ENCODE measurements around the gene HEPN1.

Gene HEPN1

DNA sequence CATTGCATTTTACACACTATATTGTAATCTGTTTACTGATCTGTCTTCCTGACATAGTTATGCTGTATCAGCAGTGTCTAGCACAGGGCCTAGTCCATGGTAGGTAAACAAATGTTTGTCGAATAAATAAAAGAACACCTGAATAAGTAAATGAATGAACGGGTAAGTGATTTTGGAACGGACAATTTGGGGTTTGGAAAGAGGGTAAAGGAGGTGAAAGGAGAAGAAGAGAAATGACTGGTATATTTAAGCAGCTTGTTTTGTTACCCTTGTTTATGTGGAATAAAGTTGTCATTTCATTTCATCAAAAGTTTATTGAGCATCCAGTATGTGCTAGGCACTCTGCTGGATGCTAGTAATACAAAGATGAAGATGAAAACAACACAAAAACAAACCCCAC lies at the start of gene HEPN1:
Gene HEPN1 (plus strand): TSS at position 301 of the 400 bp plus-strand sequence.
- Histone ChIP-seq H3K27me3 (ENCODE audit: low read length) (no peaks in the 10 kb centered on the region), H3K4me2 (ENCODE audit: low read depth, low read length, poor library complexity, severe bottlenecking) (no peak within 1 kb of the TSS), H3K9me2 (replicated peaks; ENCODE audit: insufficient read depth, low read length) (no peaks in the 10 kb centered on the region), H3F3A (ENCODE audit: insufficient read depth) (no peaks in the 10 kb centered on the region), H3K4me3 (ENCODE audit: insufficient read depth, low read length, poor library complexity, severe bottlenecking) (no peak within 1 kb of the TSS), H3K27ac (ENCODE audit: low read depth, low read length) (no peak within 1 kb of the TSS), H3K79me2 (ENCODE audit: insufficient read depth, low read length) (no peaks in the 10 kb centered on the region), H3K36me3 (ENCODE audit: low read length) (no peaks in the 10 kb centered on the region), H4K20me1 (ENCODE audit: low read depth, low read length) (no peaks in the 10 kb centered on the region), H2AFZ (ENCODE audit: low read depth, low read length, severe bottlenecking) (no peak within 1 kb of the TSS), H3K9ac (ENCODE audit: low read length) (no peak within 1 kb of the TSS), H3K9me3 (ENCODE audit: insufficient read depth, low read length) (no peaks in the 10 kb centered on the region)
- no peak for TF ChIP-seq EZH2phosphoT487 (conservative IDR thresholded peaks at IDR 0.05; ENCODE audit: low read length)
- TF ChIP-seq CTCF (IDR thresholded peaks at IDR 0.05; ENCODE audit: insufficient read depth, low read length, poor library complexity, severe bottlenecking), result no peak

DNA sequence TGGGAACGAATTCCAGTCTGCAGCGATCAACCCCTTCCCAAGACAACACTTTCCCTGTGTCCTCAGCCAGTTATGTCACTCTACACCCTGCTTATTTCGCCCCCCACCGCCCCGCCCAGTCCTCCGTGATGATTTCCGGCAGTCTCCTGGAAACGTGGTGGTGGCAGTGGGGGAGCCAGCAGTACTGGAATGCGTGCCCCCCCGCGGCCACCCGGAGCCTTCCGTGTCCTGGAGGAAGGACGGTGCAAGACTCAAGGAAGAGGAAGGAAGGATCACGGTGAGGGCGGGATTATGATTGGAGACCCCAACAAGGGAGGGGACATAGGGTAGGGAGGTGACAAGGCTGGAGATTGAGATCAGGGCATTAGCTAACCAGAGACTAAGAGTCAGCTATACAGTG lies 49.7 kb upstream of the HEPN1 start:
- Histone ChIP-seq H3F3A (ENCODE audit: insufficient read depth) (no peaks in the 10 kb centered on the region), H3K27me3 (ENCODE audit: low read length) (no peaks in the 10 kb centered on the region), H2AFZ (ENCODE audit: low read depth, low read length, severe bottlenecking) (no peak overlapping the region), H3K9me3 (ENCODE audit: insufficient read depth, low read length) (no peaks in the 10 kb centered on the region), H4K20me1 (ENCODE audit: low read depth, low read length) (no peaks in the 10 kb centered on the region), H3K9ac (ENCODE audit: low read length) (no peak overlapping the region), H3K9me2 (replicated peaks; ENCODE audit: insufficient read depth, low read length) (no peaks in the 10 kb centered on the region), H3K36me3 (ENCODE audit: low read length) (no peaks in the 10 kb centered on the region), H3K4me2 (ENCODE audit: low read depth, low read length, poor library complexity, severe bottlenecking) (no peak overlapping the region), H3K4me3 (ENCODE audit: insufficient read depth, low read length, poor library complexity, severe bottlenecking) (no peak overlapping the region), H3K79me2 (ENCODE audit: insufficient read depth, low read length) (no peaks in the 10 kb centered on the region), H3K27ac (ENCODE audit: low read depth, low read length) (no peak overlapping the region)
- TF ChIP-seq CTCF (IDR thresholded peaks at IDR 0.05; ENCODE audit: insufficient read depth, low read length, poor library complexity, severe bottlenecking), result no peak
- TF ChIP-seq EZH2phosphoT487 (conservative IDR thresholded peaks at IDR 0.05; ENCODE audit: low read length), result no peak

DNA sequence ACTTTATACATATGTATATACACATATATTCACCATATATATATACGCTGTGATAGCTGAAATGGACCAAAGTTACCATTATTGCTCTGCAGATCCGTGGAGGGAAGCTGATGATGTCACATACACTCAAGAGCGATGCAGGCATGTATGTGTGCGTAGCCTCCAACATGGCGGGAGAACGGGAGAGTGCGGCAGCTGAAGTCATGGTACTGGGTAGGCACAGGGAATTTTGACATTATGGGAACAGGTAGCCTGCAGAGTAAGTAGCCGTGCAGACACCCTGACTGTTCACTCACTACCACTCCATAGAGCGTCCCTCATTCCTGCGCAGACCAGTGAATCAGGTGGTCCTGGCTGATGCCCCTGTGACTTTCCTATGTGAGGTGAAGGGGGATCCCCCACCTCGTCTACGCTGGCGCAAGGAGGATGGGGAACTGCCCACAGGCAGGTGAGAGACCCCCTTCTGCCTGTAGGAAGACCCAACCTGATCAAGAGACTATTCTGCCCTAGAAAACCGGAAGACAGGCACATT lies 49.1 kb upstream of the HEPN1 start:
- Histone ChIP-seq H3K9ac (ENCODE audit: low read length) (no peak overlapping the region), H2AFZ (ENCODE audit: low read depth, low read length, severe bottlenecking) (no peak overlapping the region), H3K27me3 (ENCODE audit: low read length) (no peaks in the 10 kb centered on the region), H3K9me2 (replicated peaks; ENCODE audit: insufficient read depth, low read length) (no peaks in the 10 kb centered on the region), H3K9me3 (ENCODE audit: insufficient read depth, low read length) (no peaks in the 10 kb centered on the region), H3K79me2 (ENCODE audit: insufficient read depth, low read length) (no peaks in the 10 kb centered on the region), H3F3A (ENCODE audit: insufficient read depth) (no peaks in the 10 kb centered on the region), H3K36me3 (ENCODE audit: low read length) (no peaks in the 10 kb centered on the region), H3K4me2 (ENCODE audit: low read depth, low read length, poor library complexity, severe bottlenecking) (no peak overlapping the region), H3K27ac (ENCODE audit: low read depth, low read length) (no peak overlapping the region), H3K4me3 (ENCODE audit: insufficient read depth, low read length, poor library complexity, severe bottlenecking) (no peak overlapping the region), H4K20me1 (ENCODE audit: low read depth, low read length) (no peaks in the 10 kb centered on the region)
- no peak for TF ChIP-seq CTCF (IDR thresholded peaks at IDR 0.05; ENCODE audit: insufficient read depth, low read length, poor library complexity, severe bottlenecking)
- TF ChIP-seq EZH2phosphoT487 (conservative IDR thresholded peaks at IDR 0.05; ENCODE audit: low read length), result no peak

All from SU-DHL-6 (cell line).